HCT116 (cell line): ENCODE measurements around the gene DAGLA.

Experiments used
- CEBPB ChIP-seq: IDR thresholded peaks from 2 replicates; pipeline ENCODE4 v1.6.1; 2012; ENCODE audit warnings: low read depth
- EGR1 ChIP-seq: IDR thresholded peaks from 2 replicates; pipeline ENCODE4 v1.6.1; 2012; ENCODE audit warnings: low read depth
- EZH2 ChIP-seq: fragments of 200-600 bp; sonication (generic); IDR thresholded peaks from 2 replicates; pipeline ENCODE4 v1.6.1; 2017; ENCODE audit warnings: antibody characterized with exemption, mixed run types
- EZH2phosphoT487 ChIP-seq: fragments of 200-600 bp; IDR thresholded peaks from 2 replicates; pipeline ENCODE4 v1.6.1; 2018; ENCODE audit warnings: antibody characterized with exemption, borderline replicate concordance
- JUND ChIP-seq: IDR thresholded peaks from 2 replicates; pipeline ENCODE4 v1.6.1; 2012
- POLR2A ChIP-seq: IDR thresholded peaks from 2 replicates; pipeline ENCODE4 v1.7.0; 2011; ENCODE audit warnings: borderline replicate concordance; ENCODE audit not compliant: insufficient read depth, insufficient read length; ENCODE audit errors: extremely low read depth
- POLR2AphosphoS5 ChIP-seq: IDR thresholded peaks from 2 replicates; pipeline ENCODE4 v1.6.1; 2011; ENCODE audit warnings: mild to moderate bottlenecking, low read depth, low read length, moderate library complexity
- SP1 ChIP-seq: IDR thresholded peaks from 2 replicates; pipeline ENCODE4 v1.6.1; 2012; ENCODE audit warnings: low read depth
- SRF ChIP-seq: IDR thresholded peaks from 2 replicates; pipeline ENCODE4 v1.6.1; 2012; ENCODE audit warnings: low read depth
- TF ChIP-seq, protein P1 (sequence below), 3 experiments: fragments of 200-600 bp in 1 of 3; sonication (generic) in 1 of 3; IDR thresholded peaks in 2 of 3; conservative IDR thresholded peaks in 1 of 3; 2 replicates each; pipeline ENCODE4 v1.5.1; 2012 to 2017; ENCODE audit warnings: low read depth in 2 of 3, low read length in 2 of 3, antibody characterized with exemption in 1 of 3, borderline replicate concordance in 1 of 3, control low read depth in 1 of 3, mild to moderate bottlenecking in 1 of 3, mixed read lengths in 1 of 3, mixed run types in 1 of 3, moderate library complexity in 1 of 3; ENCODE audit not compliant: insufficient read depth in 1 of 3

DNA sequence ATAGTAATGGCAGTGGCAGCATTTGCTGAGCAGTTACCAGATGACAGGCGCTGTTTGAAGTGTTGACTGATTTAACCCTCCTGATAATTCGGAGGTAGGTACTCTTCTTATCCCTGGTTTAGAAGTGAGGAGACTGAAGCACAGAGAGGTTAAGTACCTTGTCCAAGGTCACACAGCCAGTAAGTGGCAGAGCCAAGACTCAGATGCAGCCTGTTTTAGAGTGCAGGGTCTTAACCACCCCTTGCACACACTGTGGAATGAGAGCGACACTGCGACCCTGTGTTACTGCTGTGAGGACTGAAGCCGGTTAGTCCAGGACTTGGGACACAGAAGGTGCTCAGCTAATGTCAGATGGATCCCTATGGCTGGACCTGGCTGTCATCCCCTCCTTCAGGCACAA, 34.7 kb downstream of the DAGLA start:
- TF ChIP-seq, protein P1, sequence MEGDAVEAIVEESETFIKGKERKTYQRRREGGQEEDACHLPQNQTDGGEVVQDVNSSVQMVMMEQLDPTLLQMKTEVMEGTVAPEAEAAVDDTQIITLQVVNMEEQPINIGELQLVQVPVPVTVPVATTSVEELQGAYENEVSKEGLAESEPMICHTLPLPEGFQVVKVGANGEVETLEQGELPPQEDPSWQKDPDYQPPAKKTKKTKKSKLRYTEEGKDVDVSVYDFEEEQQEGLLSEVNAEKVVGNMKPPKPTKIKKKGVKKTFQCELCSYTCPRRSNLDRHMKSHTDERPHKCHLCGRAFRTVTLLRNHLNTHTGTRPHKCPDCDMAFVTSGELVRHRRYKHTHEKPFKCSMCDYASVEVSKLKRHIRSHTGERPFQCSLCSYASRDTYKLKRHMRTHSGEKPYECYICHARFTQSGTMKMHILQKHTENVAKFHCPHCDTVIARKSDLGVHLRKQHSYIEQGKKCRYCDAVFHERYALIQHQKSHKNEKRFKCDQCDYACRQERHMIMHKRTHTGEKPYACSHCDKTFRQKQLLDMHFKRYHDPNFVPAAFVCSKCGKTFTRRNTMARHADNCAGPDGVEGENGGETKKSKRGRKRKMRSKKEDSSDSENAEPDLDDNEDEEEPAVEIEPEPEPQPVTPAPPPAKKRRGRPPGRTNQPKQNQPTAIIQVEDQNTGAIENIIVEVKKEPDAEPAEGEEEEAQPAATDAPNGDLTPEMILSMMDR (IDR thresholded peaks at IDR 0.05 in 2 of 3, conservative IDR thresholded peaks at IDR 0.05 in 1 of 3; ENCODE audit: borderline replicate concordance in 1 of 3, insufficient read depth in 1 of 3, low read depth in 2 of 3, low read length in 2 of 3): no peak
- TF ChIP-seq POLR2A: no peak
- no peak for TF ChIP-seq EZH2phosphoT487
- no peak for TF ChIP-seq SP1
- TF ChIP-seq POLR2AphosphoS5: no peak
- TF ChIP-seq JUND: no peak
- no peak for TF ChIP-seq EZH2
- TF ChIP-seq SRF: no peak
- TF ChIP-seq CEBPB: no peak
- TF ChIP-seq EGR1: no peak
